AG09309 (cell line): ENCODE data around the gene VANGL1.

Source experiments
- DNase-seq: peaks from one replicate; pipeline ENCODE4 v3.0.0-alpha.2; 2010; ENCODE audit warnings: low read depth
- H3K4me3 ChIP-seq: 2 replicates; pipeline ENCODE4 v1.5.1; 2011; ENCODE audit warnings: mild to moderate bottlenecking, low read depth, low read length, moderate library complexity; ENCODE audit not compliant: control insufficient read depth
- TF ChIP-seq, protein P1 (sequence below): IDR thresholded peaks from 2 replicates; pipeline ENCODE4 v1.5.1; 2011; ENCODE audit warnings: mild to moderate bottlenecking, low read depth, low read length, inconsistent platforms; ENCODE audit not compliant: insufficient read depth, control insufficient read depth; ENCODE audit errors: missing control alignments

The VANGL1 gene

DNA sequence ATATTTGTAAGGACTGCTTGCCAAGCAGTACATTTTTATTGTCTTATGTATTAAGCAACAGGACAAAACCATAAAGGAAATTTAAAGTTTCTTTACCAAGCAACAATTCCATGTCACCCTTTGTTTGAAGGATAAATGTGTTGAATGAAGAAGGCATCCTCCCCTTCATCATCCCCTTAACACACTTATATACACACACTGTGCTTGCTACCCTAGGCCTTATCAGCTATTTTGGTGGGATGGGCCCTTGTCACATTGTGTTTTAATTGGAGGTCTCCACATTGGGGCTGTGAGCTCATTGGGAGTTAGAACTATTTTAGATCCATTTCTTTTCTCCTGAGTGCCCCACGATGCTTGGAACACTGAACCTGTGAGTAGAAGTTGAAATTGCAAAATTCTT is 1.9 kb downstream of the VANGL1 start:
- TF ChIP-seq, protein P1, sequence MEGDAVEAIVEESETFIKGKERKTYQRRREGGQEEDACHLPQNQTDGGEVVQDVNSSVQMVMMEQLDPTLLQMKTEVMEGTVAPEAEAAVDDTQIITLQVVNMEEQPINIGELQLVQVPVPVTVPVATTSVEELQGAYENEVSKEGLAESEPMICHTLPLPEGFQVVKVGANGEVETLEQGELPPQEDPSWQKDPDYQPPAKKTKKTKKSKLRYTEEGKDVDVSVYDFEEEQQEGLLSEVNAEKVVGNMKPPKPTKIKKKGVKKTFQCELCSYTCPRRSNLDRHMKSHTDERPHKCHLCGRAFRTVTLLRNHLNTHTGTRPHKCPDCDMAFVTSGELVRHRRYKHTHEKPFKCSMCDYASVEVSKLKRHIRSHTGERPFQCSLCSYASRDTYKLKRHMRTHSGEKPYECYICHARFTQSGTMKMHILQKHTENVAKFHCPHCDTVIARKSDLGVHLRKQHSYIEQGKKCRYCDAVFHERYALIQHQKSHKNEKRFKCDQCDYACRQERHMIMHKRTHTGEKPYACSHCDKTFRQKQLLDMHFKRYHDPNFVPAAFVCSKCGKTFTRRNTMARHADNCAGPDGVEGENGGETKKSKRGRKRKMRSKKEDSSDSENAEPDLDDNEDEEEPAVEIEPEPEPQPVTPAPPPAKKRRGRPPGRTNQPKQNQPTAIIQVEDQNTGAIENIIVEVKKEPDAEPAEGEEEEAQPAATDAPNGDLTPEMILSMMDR = no peak
- no peak for DNase-seq
- no peak overlapping the region for H3K4me3 ChIP-seq

DNA sequence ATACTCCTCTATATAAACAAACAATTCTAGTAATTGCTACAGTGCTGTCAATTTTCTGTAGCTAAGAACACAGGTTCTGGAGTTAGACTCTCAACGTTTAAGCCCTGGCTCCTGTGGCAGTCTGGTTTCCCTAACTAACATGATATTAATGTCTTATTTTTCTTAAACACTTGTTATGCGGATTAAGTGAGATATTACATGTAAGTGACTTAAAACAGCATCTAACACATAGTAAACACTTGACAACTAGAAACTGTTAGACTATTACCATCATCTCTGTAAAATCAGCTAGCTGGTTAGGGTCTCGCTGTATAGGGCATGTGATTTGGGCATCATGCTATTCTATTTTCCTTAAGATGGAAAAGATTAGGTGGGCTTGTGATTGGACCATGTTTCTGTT is 2.3 kb downstream of the VANGL1 start:
- H3K4me3 ChIP-seq = no peak overlapping the region
- DNase-seq = no peak
- TF ChIP-seq, protein P1 = no peak

DNA sequence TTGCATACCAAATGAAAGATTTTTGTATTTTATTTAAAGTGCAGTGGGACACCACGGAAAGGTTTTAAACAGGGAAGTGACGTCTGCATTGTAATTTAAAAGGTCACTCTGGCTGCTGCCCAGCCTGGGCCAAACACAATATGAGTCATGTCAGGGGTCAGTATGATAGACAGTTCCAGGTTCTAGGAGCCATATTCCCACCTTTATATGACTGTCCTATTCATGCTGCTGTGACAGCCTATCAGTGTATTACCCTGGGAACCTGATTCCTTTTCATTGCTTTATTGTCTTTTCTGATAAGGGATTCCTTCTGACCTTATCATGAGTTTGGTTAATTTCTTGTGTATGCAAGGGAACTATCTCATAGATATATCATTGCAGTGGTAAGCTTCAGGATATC is 5.3 kb downstream of the VANGL1 start:
- TF ChIP-seq, protein P1 = no peak
- no peak for DNase-seq
- H3K4me3 ChIP-seq = no peak overlapping the region

DNA sequence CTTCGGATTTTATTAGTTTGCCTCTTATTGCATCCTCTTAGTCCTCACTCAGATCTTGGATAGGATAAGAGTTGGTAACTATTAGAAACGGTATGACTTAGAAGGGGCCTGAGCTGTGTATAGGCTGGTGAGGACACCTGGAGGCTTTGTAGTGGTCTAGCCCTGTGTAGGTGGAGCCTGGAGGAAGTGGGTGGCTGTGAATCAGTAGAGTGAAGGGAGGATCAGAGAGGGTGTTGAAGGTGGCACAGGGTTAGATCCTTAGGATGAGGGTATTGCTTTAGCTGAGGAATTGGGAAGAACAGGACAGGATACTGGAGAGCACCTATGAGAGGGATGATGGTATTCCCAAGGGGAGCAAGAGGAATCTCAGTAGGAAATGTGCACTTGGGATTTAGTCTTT is 5.7 kb downstream of the VANGL1 start:
- TF ChIP-seq, protein P1 = no peak
- H3K4me3 ChIP-seq = no peak overlapping the region
- DNase-seq = no peak

DNA sequence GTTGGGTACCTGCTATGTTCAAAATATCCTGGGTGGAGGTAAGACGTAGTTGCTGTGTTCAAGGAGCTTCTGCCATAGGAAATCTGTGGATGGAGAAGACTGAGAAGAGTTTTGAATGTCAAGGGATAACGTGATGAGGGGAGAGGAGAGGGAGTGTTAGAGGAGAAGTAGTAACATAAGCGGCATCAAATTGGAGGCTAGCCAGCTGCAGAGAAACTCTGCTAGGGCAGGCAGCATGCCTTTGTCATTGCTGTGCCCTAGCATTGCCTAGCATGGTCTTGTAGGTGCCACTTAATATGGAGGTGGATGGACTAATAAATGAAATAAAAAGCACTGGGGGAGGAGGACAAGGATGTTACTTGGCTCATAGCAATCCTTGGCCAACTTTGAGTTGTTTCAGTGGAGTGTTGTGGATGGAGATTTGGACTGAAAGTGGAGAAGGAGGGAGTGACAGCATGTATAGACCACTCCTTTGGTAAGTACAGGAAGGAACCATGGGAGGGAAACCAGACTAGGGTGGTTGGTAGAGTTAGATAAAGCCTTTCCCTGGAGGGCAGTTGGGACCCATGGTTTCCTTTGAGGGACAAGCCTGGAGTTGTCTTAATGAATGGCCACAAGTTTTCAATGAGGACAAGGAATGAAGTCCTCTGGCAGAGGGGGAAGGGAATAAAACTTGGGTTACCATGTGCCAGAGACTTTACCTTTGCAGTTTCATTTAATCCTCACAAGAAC is 6.3 kb downstream of the VANGL1 start:
- H3K4me3 ChIP-seq = no peak overlapping the region
- TF ChIP-seq, protein P1 = no peak

DNA sequence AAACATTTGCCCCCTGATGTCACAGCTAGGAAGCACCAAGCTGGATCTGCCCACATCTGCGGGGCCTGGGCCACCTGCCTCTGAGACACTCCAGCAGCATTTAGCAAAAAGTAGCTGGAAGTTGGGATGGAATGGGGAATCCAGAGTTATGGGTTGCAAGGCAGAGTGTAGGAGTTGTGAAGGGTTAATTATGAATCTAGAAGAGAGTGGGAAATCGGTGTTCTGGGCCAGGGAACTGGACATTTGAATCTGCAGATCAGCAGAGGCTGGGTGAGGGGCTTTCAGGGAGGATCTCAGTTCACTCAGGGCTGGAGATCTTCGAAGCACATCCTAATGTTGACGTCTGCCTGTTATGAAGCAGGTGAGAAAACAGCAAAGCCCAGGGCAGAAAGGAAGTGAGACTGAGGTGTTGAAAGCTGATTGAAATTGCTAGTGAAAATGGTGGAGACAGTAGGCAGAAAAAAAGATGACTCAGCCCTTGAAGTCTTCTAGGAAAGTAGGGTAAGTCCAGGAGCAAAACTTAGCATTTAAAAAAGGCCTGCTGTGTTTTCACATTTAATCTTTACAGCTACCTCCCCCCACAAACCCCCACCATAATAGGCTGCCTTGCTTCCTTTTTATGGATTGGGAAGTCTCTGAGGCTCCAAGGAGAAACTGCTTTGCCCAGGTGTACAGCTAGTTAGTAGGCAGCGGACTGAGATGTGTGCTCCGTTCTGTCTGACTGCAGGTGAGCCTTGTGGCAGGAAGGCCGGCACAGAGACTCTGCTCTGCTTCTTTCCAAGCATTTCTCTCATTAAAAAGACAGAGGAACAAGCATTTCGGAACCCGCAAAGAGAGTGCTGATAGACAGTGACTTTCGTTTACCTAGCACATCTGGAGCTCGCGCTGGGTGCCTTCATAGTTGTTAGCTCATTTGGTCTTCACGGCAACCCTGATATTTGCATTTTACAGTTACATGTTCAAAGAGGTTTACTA is 7.2 kb downstream of the VANGL1 start:
- H3K4me3 ChIP-seq = no peak overlapping the region
- no peak for DNase-seq
- TF ChIP-seq, protein P1 = no peak

More for the DNA sequence above, 6.3 kb downstream of the VANGL1 start:
- DNase-seq = no peak
